ENCODE measurements around the gene PTPRM. TPM values are rescaled to one million over a fixed set of nuclear protein-coding genes. Genes with fewer than 3 reads are reported as not detected.

The PTPRM gene
- total RNA-seq, 1 donor = 64.2 TPM

- H3K4me3 ChIP-seq (ENCODE audit: low read depth, low read length) = no peak overlapping the region
- no peak for DNase-seq (ENCODE audit: low read depth)
- TF ChIP-seq CTCF (IDR thresholded peaks at IDR 0.05; ENCODE audit: insufficient read depth, low read length) = no peak
These were observed 110.3 kb downstream of the PTPRM start for GRCh38 chr18:7677424-7677823.

GRCh38 chr18:7678389-7678788 lies 111.3 kb downstream of the PTPRM start:
- TF ChIP-seq CTCF (IDR thresholded peaks at IDR 0.05; ENCODE audit: insufficient read depth, low read length) = no peak
- no peak for DNase-seq (ENCODE audit: low read depth)
- no peak overlapping the region for H3K4me3 ChIP-seq (ENCODE audit: low read depth, low read length)

GRCh38 chr18:7678801-7679200 lies 111.7 kb downstream of the PTPRM start:
- no peak for TF ChIP-seq CTCF (IDR thresholded peaks at IDR 0.05; ENCODE audit: insufficient read depth, low read length)
- no peak for DNase-seq (ENCODE audit: low read depth)
- no peak overlapping the region for H3K4me3 ChIP-seq (ENCODE audit: low read depth, low read length)

GRCh38 chr18:7681298-7681697 lies 114.2 kb downstream of the PTPRM start:
- DNase-seq (ENCODE audit: low read depth) = no peak
- no peak overlapping the region for H3K4me3 ChIP-seq (ENCODE audit: low read depth, low read length)
- no peak for TF ChIP-seq CTCF (IDR thresholded peaks at IDR 0.05; ENCODE audit: insufficient read depth, low read length)

DNA sequence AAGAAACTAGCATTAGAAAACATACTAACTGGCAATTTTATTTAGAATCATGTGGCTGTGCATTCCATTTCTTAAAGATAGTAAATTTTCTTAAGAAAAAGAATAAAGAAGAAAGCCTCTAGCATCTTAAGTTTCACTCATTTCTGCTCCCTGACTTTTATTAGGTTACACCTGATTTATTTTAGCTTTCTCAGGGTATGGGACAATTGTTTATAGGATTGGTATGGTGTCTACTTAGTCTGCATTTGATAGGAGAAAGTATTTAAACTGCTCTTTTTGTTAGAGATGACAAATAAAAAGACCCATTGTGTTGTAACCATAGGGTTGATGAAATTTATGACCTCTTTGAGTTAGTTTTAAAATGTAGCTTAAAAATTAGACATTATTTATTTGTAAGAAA lies 115.2 kb downstream of the PTPRM start:
- no peak overlapping the region for H3K4me3 ChIP-seq (ENCODE audit: low read depth, low read length)
- DNase-seq (ENCODE audit: low read depth) = no peak
- no peak for TF ChIP-seq CTCF (IDR thresholded peaks at IDR 0.05; ENCODE audit: insufficient read depth, low read length)

- no peak for TF ChIP-seq CTCF (IDR thresholded peaks at IDR 0.05; ENCODE audit: insufficient read depth, low read length)
- H3K4me3 ChIP-seq (ENCODE audit: low read depth, low read length) = no peak overlapping the region
- DNase-seq (ENCODE audit: low read depth) = no peak
These were observed 116.6 kb downstream of the PTPRM start for GRCh38 chr18:7683753-7684152.

DNA sequence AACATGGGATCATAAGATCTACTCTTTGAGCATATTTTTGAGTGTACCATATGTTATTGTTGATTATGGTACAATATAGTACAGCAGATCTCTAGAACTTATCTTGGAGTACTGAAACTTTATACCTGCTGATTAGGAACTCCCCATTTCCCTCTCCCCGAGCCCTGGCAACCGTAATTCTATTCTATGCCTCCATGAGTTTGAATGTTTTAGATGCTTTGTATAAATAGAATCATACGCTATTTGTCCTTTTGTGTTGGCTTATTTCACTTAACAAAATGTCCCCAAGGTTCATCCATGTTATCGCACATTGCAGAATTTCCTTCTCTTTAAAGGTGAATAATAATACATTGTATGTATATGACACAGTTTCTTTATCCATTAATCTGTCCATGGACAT lies 117.2 kb downstream of the PTPRM start:
- no peak for TF ChIP-seq CTCF (IDR thresholded peaks at IDR 0.05; ENCODE audit: insufficient read depth, low read length)
- no peak for DNase-seq (ENCODE audit: low read depth)
- no peak overlapping the region for H3K4me3 ChIP-seq (ENCODE audit: low read depth, low read length)

Data from fibroblast of the aortic adventitia (primary cell).